Stimulated activated CD4-positive, alpha-beta T cell treated with anti-CD3 and anti-CD28 coated beads, Interleukin-1b, Interleukin-23, amount 100 ng/mL, for 24 hours (primary cell): ENCODE measurements around the gene PKD2.
"Not testable (repeated sequence)": the region's sequence is repeated elsewhere in the genome, so short reads cannot be mapped to it uniquely, and the experiment has no call there.

Experiments used
- DNase-seq, 4 experiments: peaks; one replicate each; pipeline ENCODE4 v3.0.0-alpha.2; 2020; ENCODE audit warnings: low read depth in 4 of 4, low spot score in 1 of 4

The PKD2 gene

DNA sequence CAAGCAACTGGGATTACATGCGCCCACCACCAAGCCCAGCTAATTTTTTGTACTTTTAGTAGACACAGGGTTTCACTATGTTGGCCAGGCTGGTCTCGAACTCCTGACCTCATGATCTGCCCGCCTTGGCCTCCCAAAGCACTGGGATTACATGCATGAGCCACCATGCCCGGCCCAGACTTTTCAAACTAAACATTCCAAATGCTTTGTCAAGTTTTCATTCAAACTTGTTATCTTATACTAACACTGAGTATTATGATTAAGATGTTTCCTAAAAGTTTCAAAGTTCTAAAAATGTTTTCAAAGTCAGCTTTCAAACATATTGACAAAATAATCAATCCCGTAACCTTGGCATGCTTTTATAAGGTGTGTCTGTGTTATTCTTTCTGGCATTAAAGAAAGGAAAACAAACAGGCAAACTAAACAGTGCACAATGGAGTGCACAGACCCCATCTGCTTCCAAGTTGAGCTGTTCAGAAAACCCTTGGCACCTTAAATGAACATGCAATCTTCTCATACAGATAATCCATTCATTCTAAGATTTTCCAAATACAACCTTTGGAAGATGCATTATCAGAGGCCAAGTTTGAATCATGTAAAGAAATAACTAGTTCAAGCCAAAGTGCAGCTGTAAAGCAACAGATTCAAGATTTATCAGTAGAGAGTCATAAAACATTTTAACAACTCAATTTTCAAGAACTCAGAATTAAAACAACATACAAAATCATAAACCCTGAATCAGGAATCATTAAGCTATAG is 101.9 kb downstream of the PKD2 start:
- DNase-seq: no peak

DNA sequence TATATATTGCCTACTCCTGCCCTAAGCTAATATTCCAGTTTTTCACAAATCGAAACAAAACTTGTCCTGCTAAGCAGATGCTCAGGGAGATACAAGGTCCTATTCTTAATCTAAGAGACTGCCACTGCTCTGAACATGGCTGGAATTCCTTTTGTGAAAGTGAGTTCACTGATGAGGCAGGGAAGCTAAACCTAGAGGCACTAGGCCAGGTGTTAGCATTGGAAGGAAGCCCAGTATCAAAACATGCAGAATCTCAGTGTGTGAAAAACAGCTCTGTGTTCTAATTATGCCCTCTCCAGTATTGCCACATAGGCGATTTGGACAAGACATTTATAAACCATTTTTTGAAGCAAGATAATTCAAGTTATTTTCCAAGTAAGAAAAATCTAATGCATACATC is 103.4 kb downstream of the PKD2 start:
- DNase-seq: no peak

DNA sequence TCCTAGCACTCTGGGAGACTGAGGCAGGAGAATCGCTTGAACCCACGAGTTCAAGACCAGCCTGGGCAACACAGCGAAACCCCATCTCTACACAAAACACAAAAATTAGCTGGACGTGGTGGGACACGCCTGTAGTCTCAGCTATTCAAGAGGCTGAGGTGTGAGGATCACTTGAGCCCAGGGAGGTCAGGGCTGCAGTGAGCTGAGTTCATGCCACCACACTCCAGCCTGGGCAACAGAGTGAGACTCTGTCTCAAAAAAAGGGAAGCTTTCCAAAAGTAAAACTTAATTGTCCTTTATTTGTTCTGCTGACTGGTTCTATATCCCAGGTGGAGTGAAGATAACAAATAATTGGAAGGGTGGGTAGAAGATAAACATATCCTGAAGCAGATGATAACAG is 105.4 kb downstream of the PKD2 start:
- no peak for DNase-seq

DNA sequence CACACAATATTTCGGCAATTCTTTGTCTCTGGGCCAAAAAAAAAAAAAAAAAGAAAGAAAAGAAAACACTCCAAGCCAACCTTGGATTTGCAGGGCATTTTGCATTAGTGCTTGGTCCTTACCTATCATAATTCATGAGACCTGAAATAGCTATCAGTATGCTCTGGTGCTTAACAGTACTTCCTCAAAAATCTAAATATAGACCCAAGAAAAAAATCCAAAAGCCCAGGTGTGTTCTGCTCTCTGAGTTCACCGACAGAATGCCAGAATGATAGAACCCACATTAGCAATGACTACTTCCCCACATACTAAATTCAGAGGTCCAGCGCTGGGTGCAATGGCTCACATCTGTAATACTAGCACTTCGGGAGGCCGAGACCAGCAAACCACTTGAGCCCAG is 108.2 kb downstream of the PKD2 start:
- no peak for DNase-seq

GRCh38 chr4:88119943-88120342 is 112.5 kb downstream of the PKD2 start:
- DNase-seq: no peak

DNA sequence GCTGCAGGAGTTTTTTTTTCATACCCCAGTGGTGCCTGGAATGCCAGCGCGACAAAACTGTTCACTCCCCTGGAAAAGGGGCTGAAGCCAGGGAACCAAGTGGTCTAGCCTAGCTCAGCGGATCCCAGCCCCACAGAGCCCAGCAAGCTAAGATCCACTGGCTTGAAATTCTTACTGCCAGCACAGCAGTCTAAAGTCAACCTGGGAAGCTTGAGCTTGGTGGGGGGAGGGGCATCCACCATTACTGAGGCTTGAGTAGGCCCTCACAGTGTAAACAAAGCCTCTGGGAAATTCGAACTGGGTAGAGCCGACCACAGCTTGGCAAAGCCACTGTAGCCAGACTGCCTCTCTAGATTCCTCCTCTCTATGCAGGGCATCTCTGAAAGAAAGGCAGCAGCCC is 114.8 kb downstream of the PKD2 start:
- DNase-seq: not testable (repeated sequence)
